ENCODE measurements around the gene SOCS1.

DNA sequence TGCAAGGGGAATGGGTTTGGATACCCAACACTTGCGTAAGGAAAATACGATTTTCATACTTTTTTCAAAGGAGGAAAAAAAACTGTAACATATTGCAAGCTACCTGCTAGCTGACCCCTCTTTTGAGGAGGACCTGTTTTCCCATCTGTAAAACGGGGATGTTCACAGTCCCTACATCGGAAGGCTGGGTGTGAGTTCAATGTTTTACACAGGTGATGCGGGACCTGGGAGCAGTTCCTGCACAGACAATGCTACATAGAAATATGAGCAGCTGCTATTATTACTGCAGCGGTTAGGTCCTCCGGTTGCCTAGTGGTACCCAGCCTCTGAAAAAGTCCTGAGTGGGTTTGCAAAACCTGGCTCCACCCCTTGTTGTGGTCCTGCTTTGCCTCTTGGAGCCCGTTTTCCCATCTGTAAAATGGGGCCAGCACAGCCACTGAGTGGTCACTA, 3.5 kb downstream of the SOCS1 start:
- TF ChIP-seq, protein P1, sequence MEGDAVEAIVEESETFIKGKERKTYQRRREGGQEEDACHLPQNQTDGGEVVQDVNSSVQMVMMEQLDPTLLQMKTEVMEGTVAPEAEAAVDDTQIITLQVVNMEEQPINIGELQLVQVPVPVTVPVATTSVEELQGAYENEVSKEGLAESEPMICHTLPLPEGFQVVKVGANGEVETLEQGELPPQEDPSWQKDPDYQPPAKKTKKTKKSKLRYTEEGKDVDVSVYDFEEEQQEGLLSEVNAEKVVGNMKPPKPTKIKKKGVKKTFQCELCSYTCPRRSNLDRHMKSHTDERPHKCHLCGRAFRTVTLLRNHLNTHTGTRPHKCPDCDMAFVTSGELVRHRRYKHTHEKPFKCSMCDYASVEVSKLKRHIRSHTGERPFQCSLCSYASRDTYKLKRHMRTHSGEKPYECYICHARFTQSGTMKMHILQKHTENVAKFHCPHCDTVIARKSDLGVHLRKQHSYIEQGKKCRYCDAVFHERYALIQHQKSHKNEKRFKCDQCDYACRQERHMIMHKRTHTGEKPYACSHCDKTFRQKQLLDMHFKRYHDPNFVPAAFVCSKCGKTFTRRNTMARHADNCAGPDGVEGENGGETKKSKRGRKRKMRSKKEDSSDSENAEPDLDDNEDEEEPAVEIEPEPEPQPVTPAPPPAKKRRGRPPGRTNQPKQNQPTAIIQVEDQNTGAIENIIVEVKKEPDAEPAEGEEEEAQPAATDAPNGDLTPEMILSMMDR (IDR thresholded peaks at IDR 0.05; ENCODE audit: extremely low read depth in 1 of 2, insufficient read depth in 1 of 2, low read depth in 1 of 2, low read length in 2 of 2): no peak
- TF ChIP-seq POLR2A (IDR thresholded peaks at IDR 0.05; ENCODE audit: low read depth, low read length) (no peak), EZH2 (IDR thresholded peaks at IDR 0.05; ENCODE audit: borderline replicate concordance, low read depth, low read length, severe bottlenecking) (no peak), POLR2AphosphoS5 (IDR thresholded peaks at IDR 0.05; ENCODE audit: insufficient read depth, low read depth, low read length) (no peak), FOS (IDR thresholded peaks at IDR 0.05; ENCODE audit: borderline replicate concordance, insufficient read depth, low read length) (no peak), MYC (IDR thresholded peaks at IDR 0.05; ENCODE audit: low read depth, low read length) (no peak), GATA2 (IDR thresholded peaks at IDR 0.05; ENCODE audit: insufficient read depth, insufficient read length, low read depth, low read length) (no peak)
- TF ChIP-seq, protein P2, sequence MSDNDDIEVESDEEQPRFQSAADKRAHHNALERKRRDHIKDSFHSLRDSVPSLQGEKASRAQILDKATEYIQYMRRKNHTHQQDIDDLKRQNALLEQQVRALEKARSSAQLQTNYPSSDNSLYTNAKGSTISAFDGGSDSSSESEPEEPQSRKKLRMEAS (IDR thresholded peaks at IDR 0.05; ENCODE audit: insufficient read depth, insufficient read length): no peak
